Measurements from ENCODE around the gene DMRTC2. TPM values are rescaled to one million over a fixed set of nuclear protein-coding genes. Genes with fewer than 3 reads are reported as not detected.

DMRTC2 gene
- polyA plus RNA-seq (ENCODE audit: insufficient read depth in 1 of 5, insufficient read length in 5 of 5, low replicate concordance in 1 of 5) = not detected
- long read RNA-seq, donor 1 = 0 reads
- long read RNA-seq, donor 2 = 0 reads
- long read RNA-seq, donor 3 = 0 reads
- long read RNA-seq, donor 4 = 0 reads
- long read RNA-seq, donor 5 = 0 reads
- long read RNA-seq, donor 6 = 0 reads
- long read RNA-seq, donor 7 = 0 reads
- long read RNA-seq, donor 8 = 0 reads

DNA sequence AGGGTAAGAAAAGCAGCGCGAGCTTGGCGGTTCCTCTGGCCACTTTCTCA is at the start of gene DMRTC2:
TSS of gene DMRTC2 (plus strand) at position 42 of the 50 bp plus-strand sequence. CDS start 2,387 bp downstream, outside the sequence.
- DNase-seq = no peak

- DNase-seq = no peak
Measured at GRCh38 chr19:41796362-41796761, 48.5 kb upstream of the DMRTC2 start, which contains the start of gene CEACAM3. Gene CEACAM3, plus strand, starts transcription at chr19:41796587. Its CDS starts 91 bp downstream, at chr19:41796678.

GRCh38 chr19:41796901-41797300 is 47.9 kb upstream of the DMRTC2 start:
- DNase-seq = no peak

DNA sequence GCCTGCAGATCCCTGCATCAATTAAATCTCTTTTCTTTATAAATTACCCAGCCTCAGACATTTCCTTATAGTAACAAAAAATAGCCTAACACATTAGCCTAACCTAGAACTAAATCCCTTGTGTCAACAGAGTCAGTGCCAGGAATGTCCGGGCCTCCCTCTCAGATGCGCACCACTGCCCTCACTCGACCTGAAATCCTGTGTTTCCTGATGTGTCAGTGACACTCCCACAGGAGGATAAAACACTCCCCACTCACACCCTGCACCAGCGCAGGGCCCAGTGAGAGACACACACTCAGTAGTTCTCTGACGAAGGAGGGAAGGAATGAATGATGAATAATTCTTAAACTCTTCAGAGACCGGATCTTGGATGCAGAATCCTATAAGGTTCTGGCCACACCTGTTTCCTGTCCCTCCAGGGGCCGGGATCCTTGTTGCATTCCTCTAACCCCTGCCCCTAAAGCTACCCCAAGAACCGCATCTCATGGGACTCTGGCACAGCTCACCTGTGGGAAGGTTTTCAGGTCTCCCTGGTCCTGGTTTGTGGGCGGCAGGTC is 45.3 kb upstream of the DMRTC2 start:
- DNase-seq = no peak

DNA sequence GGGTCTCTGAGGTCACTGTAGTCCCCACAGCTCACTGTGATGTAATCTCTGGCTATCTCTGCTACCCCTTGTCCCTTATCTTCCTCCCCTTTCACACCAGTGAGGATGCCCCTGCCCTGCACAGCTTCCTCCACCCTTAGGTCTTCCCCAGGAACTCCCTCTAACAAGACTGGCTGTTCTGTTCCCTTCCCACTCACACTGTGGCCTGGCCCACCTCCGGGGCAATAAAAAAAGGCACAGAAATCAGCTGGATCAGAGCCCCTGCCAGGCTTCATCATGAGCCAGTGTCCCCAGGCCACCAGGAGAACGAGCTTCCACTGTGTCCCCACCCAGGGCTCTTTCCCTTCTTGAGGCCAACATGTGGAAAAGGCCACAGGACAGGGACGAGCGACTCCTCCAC is 43.8 kb upstream of the DMRTC2 start:
- no peak for DNase-seq

DNA sequence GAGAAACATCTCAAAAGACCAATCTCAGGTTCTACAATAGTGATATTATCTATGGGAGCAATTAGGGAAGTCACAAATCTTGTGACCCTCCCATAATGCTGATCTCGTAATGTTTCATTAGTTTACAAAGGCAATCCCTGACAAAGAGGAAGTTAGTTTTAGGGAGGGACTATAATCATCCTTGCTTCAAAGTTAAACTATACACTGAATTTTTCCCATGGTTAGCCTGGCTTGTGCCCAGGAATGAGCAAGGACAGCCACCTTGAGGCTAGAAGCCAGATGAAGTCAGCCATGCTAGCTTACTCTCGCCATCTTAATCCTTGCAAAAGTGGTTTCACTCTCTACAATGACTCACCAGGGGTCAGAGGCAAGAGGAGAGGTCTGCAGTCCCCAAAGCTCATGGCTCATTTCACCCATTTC is 43.0 kb upstream of the DMRTC2 start:
- no peak for DNase-seq

DNA sequence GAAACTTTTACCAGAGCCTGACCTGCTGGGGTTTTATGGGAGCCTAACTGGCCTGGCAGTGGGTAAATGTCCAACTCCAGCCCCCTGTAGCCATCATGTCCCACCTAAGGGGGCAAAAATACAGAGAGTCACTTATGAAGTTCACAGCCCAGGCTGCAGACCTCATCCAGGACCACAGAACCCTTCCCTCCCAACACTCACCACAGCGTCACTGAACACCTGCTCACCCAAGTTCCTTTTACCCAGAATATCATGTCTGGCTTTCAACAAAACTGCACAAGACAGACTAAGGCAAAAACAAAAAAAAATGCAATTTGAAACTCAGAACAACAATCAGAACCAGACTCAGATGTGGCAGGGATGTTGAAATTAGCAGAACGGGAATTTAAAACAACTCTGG is 42.1 kb upstream of the DMRTC2 start:
- DNase-seq = no peak

- no peak for DNase-seq
Measured at GRCh38 chr19:41804336-41804735, 40.5 kb upstream of the DMRTC2 start.

GRCh38 chr19:41807176-41807575 is 37.7 kb upstream of the DMRTC2 start:
- DNase-seq = no peak

DNA sequence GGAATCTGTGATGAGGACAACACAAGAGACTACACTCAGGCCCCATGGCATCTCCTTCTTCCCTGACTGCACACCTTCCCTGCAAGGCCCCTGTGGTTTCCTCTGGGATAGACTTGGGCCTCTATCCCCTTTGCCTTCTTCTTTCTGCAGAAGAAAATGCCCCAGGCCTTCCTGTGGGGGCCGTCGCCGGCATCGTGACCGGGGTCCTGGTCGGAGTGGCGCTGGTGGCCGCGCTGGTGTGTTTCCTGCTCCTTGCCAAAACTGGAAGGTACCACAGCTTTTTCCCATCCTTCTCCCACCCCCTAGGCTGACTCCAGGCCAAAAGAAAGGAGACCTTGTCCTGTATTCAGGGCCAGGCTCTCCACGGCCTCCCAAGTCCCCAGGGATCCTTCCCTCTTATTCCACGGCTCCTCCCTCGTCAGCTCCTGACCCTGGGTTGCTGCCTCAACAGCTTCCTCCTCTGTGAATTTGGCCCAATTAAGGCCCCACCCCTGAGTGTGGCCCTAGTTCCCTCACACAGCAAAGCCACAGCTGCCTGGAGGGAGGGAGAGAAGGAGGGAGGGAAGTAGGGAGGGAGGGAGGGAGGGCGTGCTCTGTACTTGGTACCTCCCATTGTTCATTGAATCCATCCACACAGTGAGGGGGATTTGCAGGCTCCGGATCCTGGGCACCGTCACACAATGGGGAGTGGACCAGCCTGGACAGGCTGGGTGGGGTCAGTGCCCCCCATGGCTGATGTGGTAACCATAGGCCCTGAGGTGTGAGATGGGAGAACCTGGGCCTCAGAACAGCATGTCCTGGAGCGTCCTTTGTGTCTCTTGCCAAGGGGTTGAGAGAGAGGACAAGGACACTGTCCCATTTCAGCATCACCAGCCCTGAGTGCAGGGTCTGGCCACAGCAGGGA is 35.9 kb upstream of the DMRTC2 start:
- DNase-seq = no peak

- no peak for DNase-seq
Measured at GRCh38 chr19:41810301-41810700, 34.5 kb upstream of the DMRTC2 start.

- no peak for DNase-seq
Measured at GRCh38 chr19:41811036-41811435, 33.8 kb upstream of the DMRTC2 start.

- DNase-seq = no peak
Measured at GRCh38 chr19:41811981-41812380, 32.9 kb upstream of the DMRTC2 start.

GRCh38 chr19:41813911-41814310 is 30.9 kb upstream of the DMRTC2 start:
- no peak for DNase-seq

GRCh38 chr19:41815301-41815700 is 29.5 kb upstream of the DMRTC2 start:
- no peak for DNase-seq

DNA sequence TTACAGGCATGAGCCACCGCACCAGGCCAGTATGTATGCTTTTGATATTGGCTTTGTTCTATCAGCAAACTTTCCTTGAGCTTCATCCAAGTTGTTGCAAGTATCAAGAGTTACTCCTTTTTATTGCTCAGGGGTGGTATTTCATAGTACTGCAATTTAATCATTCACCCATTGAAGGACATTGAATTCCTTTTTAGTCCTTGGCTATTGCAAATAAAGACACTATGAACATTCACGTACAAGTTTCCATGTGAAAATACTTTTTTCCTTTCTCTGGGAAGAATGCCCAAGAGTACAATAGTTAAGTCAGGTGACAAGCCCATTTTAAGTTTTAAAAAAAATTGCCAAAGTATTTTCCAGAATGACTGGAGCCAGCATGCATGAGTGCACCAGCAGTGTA is 28.1 kb upstream of the DMRTC2 start:
- no peak for DNase-seq

- DNase-seq = peak in 1 of 2 donors; percentile 9
Measured at GRCh38 chr19:41821003-41821735, 23.7 kb upstream of the DMRTC2 start.

DNA sequence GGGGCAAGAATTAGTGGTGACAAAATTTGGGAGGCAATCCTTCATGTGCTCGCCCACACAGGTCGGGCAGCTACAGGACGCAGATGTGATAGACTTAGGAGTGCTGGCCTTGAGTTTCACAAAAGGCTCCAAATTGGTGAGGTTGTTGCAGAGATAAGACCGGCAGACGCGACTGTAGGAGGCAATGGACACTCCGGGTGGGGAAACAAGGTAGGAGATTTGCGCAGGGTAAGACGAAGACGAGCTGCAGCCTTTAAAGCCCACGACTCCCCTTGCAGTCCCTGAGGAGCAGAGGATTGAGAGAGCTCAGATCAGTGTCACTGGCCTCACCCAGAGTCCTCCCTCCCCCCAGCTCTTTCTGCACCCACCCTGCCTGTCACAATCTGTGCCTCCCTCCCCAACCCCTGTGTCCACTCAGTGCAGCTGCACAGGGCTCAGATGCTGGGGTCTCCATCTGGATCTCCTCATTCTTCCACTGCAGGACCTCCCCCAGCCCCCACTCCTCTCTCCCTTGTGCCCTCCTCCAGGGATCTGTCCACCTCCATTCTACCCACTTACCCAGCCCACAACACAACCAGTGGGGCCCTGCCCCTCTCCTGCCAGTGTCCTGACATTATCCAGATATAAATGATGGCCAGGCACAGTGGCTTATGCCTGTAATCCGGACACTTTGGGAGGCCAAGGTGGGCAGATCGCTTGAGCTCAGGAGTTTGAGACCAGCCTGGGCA is 6.7 kb upstream of the DMRTC2 start:
- no peak for DNase-seq

GRCh38 chr19:41839211-41839610 is 5.6 kb upstream of the DMRTC2 start:
- no peak for DNase-seq

- DNase-seq = no peak
Measured at GRCh38 chr19:41843371-41843770, 1.5 kb upstream of the DMRTC2 start.

- no peak for DNase-seq
Measured at GRCh38 chr19:41844601-41845000, 241 bp upstream of the DMRTC2 start, which contains the start of gene LYPD4. Gene LYPD4, minus strand, starts transcription at chr19:41844683. Its CDS starts 5,398 bp downstream, at chr19:41839285.

- no peak for DNase-seq
Measured at GRCh38 chr19:41845051-41845590, 279 bp downstream of the DMRTC2 start.

All from right lung (tissue), 10 donors.